OCI-LY3 (cell line): ENCODE results near the gene ZNF343.

Experiments used
- H2AFZ ChIP-seq: fragments of 200-600, 300-600 bp; shearing (Covaris generic); 2 replicates; pipeline ENCODE4 v1.6.0; 2014; ENCODE audit warnings: antibody characterized with exemption, low read depth, low read length
- H3K27ac ChIP-seq: fragments of 200-600, 300-600 bp; sonication (generic); 2 replicates; pipeline ENCODE4 v1.5.1; 2014; ENCODE audit warnings: mild to moderate bottlenecking, low read length, moderate library complexity, mixed read lengths
- H3K27me3 ChIP-seq: fragments of 200-600, 300-600 bp; sonication (generic); 2 replicates; pipeline ENCODE4 v1.6.1; 2014; ENCODE audit warnings: low read depth, low read length, mixed read lengths
- H3K36me3 ChIP-seq: fragments of 200-600, 300-600 bp; sonication (generic); replicated peaks from 2 replicates; pipeline ENCODE3; 2014; ENCODE audit warnings: low read depth, low read length, mixed read lengths
- H3K4me1 ChIP-seq: fragments of 300-600, 200-600 bp; sonication (generic); 2 replicates; pipeline ENCODE4 v1.6.1; 2014; ENCODE audit warnings: low read length, mixed read lengths
- H3K4me2 ChIP-seq: fragments of 200-600, 300-600 bp; sonication (generic); 2 replicates; pipeline ENCODE4 v1.6.1; 2014; ENCODE audit warnings: low read length, mixed read lengths
- H3K4me3 ChIP-seq: fragments of 300-600, 200-600 bp; sonication (generic); 2 replicates; pipeline ENCODE4 v1.5.1; 2014; ENCODE audit warnings: antibody characterized with exemption, mild to moderate bottlenecking, low read length, moderate library complexity
- H3K79me2 ChIP-seq: fragments of 300-600, 200-600 bp; shearing (Covaris generic); 2 replicates; pipeline ENCODE4 v1.6.1; 2014; ENCODE audit warnings: mild to moderate bottlenecking, low read length, mixed read lengths
- H3K9ac ChIP-seq: fragments of 300-600, 200-600 bp; shearing (Covaris generic); 2 replicates; pipeline ENCODE4 v1.6.0; 2014; ENCODE audit warnings: mild to moderate bottlenecking, low read length, moderate library complexity
- H3K9me3 ChIP-seq: fragments of 200-600, 300-600 bp; shearing (Covaris generic); 2 replicates; pipeline ENCODE4 v1.6.1; 2014; ENCODE audit warnings: low read length, mixed read lengths; ENCODE audit not compliant: insufficient read depth
- H4K20me1 ChIP-seq: fragments of 200-600, 300-600 bp; sonication (generic); 2 replicates; pipeline ENCODE4 v1.6.1; 2016; ENCODE audit warnings: low read length, mixed read lengths; ENCODE audit not compliant: insufficient read depth
- EZH2phosphoT487 ChIP-seq: fragments of 200-600 bp; shearing (Covaris generic); IDR thresholded peaks from 2 replicates; pipeline ENCODE4 v1.6.1; 2018; ENCODE audit warnings: antibody characterized with exemption, mixed run types, low read depth
- TF ChIP-seq, protein P1 (sequence below): fragments of 200-600, 300-600 bp; sonication (generic); IDR thresholded peaks from 2 replicates; pipeline ENCODE4 v1.5.1; 2014; ENCODE audit warnings: antibody characterized with exemption, low read length, low read depth

The ZNF343 gene

DNA sequence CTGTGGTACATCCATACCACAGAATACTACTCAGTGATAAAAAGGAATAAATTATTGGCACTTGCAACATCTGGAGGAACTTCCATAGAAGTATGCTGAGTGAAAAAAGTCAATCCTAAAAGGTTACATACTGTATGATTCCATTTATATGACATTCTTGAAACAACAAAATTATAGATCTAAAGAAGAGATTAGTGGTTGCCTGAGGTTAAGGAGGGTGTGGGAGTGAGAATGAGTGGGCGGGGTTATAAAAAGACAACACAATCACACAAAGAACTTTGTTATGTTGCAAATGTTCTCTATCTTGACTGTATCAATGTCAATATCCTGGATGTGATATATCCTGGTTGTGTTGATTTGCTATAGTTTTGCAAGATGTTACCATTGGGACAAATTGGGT, 59.3 kb downstream of the ZNF343 start:
- Histone ChIP-seq H3K27me3 (no peaks in the 10 kb centered on the region), H3K4me2 (no peak overlapping the region), H3K9ac (no peak overlapping the region), H3K36me3 (no peaks in the 10 kb centered on the region), H3K4me3 (no peak overlapping the region), H3K27ac (no peak overlapping the region), H3K9me3 (no peaks in the 10 kb centered on the region), H4K20me1 (no peaks in the 10 kb centered on the region), H3K79me2 (no peaks in the 10 kb centered on the region), H2AFZ (no peak overlapping the region), H3K4me1 (peaks cover 17% of the 10 kb centered on the region)
- no peak for TF ChIP-seq EZH2phosphoT487
- TF ChIP-seq, protein P1, sequence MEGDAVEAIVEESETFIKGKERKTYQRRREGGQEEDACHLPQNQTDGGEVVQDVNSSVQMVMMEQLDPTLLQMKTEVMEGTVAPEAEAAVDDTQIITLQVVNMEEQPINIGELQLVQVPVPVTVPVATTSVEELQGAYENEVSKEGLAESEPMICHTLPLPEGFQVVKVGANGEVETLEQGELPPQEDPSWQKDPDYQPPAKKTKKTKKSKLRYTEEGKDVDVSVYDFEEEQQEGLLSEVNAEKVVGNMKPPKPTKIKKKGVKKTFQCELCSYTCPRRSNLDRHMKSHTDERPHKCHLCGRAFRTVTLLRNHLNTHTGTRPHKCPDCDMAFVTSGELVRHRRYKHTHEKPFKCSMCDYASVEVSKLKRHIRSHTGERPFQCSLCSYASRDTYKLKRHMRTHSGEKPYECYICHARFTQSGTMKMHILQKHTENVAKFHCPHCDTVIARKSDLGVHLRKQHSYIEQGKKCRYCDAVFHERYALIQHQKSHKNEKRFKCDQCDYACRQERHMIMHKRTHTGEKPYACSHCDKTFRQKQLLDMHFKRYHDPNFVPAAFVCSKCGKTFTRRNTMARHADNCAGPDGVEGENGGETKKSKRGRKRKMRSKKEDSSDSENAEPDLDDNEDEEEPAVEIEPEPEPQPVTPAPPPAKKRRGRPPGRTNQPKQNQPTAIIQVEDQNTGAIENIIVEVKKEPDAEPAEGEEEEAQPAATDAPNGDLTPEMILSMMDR: no peak

DNA sequence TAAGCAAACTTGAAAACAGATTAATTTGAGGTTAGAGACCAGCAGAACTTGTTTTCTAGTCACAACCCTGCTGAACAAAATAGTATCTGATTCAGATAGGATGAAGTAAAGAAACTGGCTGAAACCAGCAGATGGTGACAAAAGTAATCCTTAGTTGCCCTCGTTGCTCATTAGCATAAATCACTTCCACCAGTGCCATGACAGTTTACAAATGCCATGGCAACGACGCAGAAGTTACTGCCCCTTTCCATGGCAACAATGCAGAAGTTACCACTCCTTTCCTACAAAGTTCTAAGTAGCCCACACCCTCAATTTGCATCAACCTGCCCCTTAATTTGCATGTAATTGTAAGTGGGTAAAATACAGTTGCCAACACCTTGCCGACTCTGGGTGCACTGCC, 61.9 kb downstream of the ZNF343 start:
- no peak for TF ChIP-seq EZH2phosphoT487
- TF ChIP-seq, protein P1: no peak
- no peaks in the 10 kb centered on the region for H4K20me1 ChIP-seq

More for the DNA sequence above, 61.9 kb downstream of the ZNF343 start:
- no peak overlapping the region for H3K27ac ChIP-seq
- no peak overlapping the region for H3K9ac ChIP-seq
- no peaks in the 10 kb centered on the region for H3K9me3 ChIP-seq
- no peaks in the 10 kb centered on the region for H3K27me3 ChIP-seq
- no peak overlapping the region for H3K4me3 ChIP-seq
- H3K79me2 ChIP-seq: no peaks in the 10 kb centered on the region
- no peaks in the 10 kb centered on the region for H3K36me3 ChIP-seq
- H3K4me1 ChIP-seq: peaks cover 17% of the 10 kb centered on the region
- H2AFZ ChIP-seq: no peak overlapping the region
- H3K4me2 ChIP-seq: no peak overlapping the region
